ENCODE measurements around the gene PELO.

GRCh38 chr5:52796031-52796430 is 8.3 kb downstream of the PELO start:
- TF ChIP-seq CTCF (IDR thresholded peaks at IDR 0.05) (no peak), SIN3A (IDR thresholded peaks at IDR 0.05; ENCODE audit: borderline replicate concordance, insufficient read depth, low read depth, low read length) (no peak), REST (IDR thresholded peaks at IDR 0.05; ENCODE audit: insufficient read depth in 1 of 2, low read depth in 2 of 2, low read length in 1 of 2) (no peak), POLR2AphosphoS5 (IDR thresholded peaks at IDR 0.05; ENCODE audit: low read depth, low read length) (no peak)
